Body of pancreas (tissue), 4 donors: ENCODE results near the gene GLYATL2.

ENCODE experiments used
- POLR2A ChIP-seq, 3 donors: fragments of 450-650 bp; IDR thresholded peaks; one replicate each; pipeline ENCODE4 v1.6.1; 2016; ENCODE audit warnings: antibody characterized with exemption in 3 of 3, mild to moderate bottlenecking in 2 of 3
- TF ChIP-seq, protein P1 (sequence below), 7 experiments: fragments of 450-650 bp in 4 of 7; fragments of 200-600 bp in 3 of 7; sonication (generic) in 3 of 7; IDR thresholded peaks; one replicate each; pipeline ENCODE4 v1.5.1; 2016 to 2019; ENCODE audit warnings: antibody characterized with exemption in 7 of 7

DNA sequence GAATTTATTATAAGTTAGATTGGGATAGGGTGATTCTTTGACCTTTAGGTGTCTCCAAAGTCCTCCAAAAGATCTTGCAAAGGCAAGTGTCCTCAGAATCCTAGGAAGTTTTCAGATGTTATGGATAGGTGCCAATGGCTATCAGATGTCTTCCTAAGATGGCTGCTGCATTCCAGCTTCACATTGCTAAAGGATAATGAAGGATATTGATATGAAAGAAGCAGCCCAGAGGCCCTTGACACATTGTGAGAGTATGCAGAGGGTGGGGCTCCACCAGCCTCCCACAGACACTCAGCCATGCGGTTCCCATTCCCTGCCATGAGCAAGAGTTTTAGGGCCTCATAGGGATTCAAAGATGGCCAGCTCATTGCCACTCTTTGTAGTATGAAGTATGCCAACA lies 22.3 kb upstream of the GLYATL2 start:
- TF ChIP-seq, protein P1, sequence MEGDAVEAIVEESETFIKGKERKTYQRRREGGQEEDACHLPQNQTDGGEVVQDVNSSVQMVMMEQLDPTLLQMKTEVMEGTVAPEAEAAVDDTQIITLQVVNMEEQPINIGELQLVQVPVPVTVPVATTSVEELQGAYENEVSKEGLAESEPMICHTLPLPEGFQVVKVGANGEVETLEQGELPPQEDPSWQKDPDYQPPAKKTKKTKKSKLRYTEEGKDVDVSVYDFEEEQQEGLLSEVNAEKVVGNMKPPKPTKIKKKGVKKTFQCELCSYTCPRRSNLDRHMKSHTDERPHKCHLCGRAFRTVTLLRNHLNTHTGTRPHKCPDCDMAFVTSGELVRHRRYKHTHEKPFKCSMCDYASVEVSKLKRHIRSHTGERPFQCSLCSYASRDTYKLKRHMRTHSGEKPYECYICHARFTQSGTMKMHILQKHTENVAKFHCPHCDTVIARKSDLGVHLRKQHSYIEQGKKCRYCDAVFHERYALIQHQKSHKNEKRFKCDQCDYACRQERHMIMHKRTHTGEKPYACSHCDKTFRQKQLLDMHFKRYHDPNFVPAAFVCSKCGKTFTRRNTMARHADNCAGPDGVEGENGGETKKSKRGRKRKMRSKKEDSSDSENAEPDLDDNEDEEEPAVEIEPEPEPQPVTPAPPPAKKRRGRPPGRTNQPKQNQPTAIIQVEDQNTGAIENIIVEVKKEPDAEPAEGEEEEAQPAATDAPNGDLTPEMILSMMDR (IDR thresholded peaks at IDR 0.05) = no peak
- TF ChIP-seq POLR2A (IDR thresholded peaks at IDR 0.05) = no peak
